Gastroesophageal sphincter (tissue), 3 donors: ENCODE measurements around the gene CENPA.

ENCODE experiments used
- POLR2AphosphoS5 ChIP-seq: sonication (generic); formaldehyde crosslinking; IDR thresholded peaks from one replicate; pipeline ENCODE4 v1.6.1; 2017; ENCODE audit warnings: antibody characterized with exemption
- TF ChIP-seq, protein P1 (sequence below), 4 experiments: fragments of 200-600 bp in 2 of 4; fragments of 450-650 bp in 2 of 4; sonication (generic) in 1 of 4; IDR thresholded peaks; one replicate each; pipeline ENCODE4 v1.5.1; 2017 to 2019; ENCODE audit warnings: antibody characterized with exemption in 4 of 4, mild to moderate bottlenecking in 2 of 4, moderate library complexity in 2 of 4

DNA sequence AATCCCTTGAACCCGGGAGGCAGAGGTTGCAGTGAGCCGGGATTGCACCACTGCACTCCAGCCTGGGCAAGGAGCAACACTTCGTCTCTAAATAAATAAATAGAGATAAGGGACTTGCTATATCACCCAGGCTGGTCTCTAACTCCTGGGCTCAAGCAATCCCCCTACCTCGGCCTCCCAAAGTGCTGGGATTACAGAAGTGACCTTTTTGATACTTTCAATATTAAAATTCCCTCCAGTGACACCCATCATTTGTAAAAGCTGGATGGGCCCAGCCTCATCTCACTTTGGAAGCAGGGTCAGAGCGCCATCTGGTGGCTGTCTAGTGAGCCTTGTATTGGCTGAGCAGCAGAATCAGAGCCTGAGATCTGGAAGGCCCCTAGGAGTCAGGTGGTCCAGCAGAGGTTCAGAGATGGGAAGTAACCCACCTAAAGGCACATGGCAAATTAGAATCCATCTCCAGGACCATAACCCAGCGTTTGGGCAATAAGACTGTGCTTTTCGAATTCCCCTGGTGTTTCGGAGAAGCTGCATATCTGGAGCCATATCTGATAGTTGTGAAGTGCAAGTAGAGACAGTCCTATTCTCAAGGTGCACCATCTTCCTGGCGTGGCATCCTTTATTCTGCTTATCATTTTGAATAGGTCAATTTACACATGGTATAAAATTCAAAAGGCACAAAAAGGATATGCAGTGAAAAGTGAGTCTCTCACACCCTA lies 40.1 kb upstream of the CENPA start:
- TF ChIP-seq, protein P1, sequence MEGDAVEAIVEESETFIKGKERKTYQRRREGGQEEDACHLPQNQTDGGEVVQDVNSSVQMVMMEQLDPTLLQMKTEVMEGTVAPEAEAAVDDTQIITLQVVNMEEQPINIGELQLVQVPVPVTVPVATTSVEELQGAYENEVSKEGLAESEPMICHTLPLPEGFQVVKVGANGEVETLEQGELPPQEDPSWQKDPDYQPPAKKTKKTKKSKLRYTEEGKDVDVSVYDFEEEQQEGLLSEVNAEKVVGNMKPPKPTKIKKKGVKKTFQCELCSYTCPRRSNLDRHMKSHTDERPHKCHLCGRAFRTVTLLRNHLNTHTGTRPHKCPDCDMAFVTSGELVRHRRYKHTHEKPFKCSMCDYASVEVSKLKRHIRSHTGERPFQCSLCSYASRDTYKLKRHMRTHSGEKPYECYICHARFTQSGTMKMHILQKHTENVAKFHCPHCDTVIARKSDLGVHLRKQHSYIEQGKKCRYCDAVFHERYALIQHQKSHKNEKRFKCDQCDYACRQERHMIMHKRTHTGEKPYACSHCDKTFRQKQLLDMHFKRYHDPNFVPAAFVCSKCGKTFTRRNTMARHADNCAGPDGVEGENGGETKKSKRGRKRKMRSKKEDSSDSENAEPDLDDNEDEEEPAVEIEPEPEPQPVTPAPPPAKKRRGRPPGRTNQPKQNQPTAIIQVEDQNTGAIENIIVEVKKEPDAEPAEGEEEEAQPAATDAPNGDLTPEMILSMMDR (IDR thresholded peaks at IDR 0.05): peak in 3 of 4 experiments; percentile 93
- TF ChIP-seq POLR2AphosphoS5: no peak
